ES-I3 (cell line): Measurements from ENCODE around the gene ANTXRL.
"Not testable (repeated sequence)": the region's sequence is repeated elsewhere in the genome, so short reads cannot be mapped to it uniquely, and the experiment has no call there.

Experiments used
- H3K36me3 ChIP-seq: 2 replicates; pipeline ENCODE4 v1.6.1; 2013; ENCODE audit warnings: mild to moderate bottlenecking, low read length, control low read depth, moderate library complexity; ENCODE audit not compliant: insufficient read depth
- H3K4me1 ChIP-seq: 2 replicates; pipeline ENCODE4 v1.6.1; 2013; ENCODE audit warnings: mild to moderate bottlenecking, control low read depth, low read length; ENCODE audit not compliant: insufficient read depth
- H3K9ac ChIP-seq: 2 replicates; pipeline ENCODE4 v1.6.1; 2013; ENCODE audit warnings: low read depth, mild to moderate bottlenecking, low read length, moderate library complexity
- H3K9me3 ChIP-seq: 2 replicates; pipeline ENCODE4 v1.6.1; 2013; ENCODE audit warnings: mild to moderate bottlenecking, low read length, moderate library complexity; ENCODE audit not compliant: control insufficient read depth, insufficient read depth

Gene ANTXRL

GRCh38 chr10:46328853-46329689 lies 42.3 kb downstream of the ANTXRL start:
- Histone ChIP-seq H3K36me3 (no peaks in the 10 kb centered on the region), H3K9ac (no peak overlapping the region), H3K4me1 (peaks cover 7% of the 10 kb centered on the region; the same call in 1 of the 2 replicates), H3K9me3 (no peaks in the 10 kb centered on the region)

GRCh38 chr10:46329690-46330016 lies 42.9 kb downstream of the ANTXRL start:
- no peak overlapping the region for H3K9ac ChIP-seq
- H3K36me3 ChIP-seq = no peaks in the 10 kb centered on the region
- peaks cover 7% of the 10 kb centered on the region; the same call in 1 of the 2 replicates for H3K4me1 ChIP-seq
- H3K9me3 ChIP-seq = no peaks in the 10 kb centered on the region

DNA sequence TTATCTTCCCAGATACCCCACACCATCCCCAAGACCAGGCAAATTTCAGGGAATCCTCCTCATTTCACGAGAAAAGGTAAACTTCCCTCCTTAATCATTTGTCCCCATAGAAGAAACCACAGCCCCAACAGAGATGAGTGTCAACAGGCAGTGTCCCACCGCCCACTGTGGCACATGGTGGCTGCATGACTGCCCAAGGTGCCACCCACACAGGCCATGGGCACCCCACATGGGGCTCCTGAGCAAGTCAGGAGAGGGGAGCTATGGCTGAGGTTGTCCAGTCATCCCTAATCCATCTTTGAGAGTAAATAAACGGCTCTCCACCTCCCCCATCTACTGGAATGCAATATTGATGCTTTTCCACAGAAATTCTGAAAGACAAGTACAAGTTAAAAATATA lies 44.1 kb downstream of the ANTXRL start:
- H3K9me3 ChIP-seq = no peaks in the 10 kb centered on the region
- H3K36me3 ChIP-seq = no peaks in the 10 kb centered on the region
- H3K9ac ChIP-seq = no peak overlapping the region
- peaks cover 7% of the 10 kb centered on the region; the same call in 1 of the 2 replicates for H3K4me1 ChIP-seq

DNA sequence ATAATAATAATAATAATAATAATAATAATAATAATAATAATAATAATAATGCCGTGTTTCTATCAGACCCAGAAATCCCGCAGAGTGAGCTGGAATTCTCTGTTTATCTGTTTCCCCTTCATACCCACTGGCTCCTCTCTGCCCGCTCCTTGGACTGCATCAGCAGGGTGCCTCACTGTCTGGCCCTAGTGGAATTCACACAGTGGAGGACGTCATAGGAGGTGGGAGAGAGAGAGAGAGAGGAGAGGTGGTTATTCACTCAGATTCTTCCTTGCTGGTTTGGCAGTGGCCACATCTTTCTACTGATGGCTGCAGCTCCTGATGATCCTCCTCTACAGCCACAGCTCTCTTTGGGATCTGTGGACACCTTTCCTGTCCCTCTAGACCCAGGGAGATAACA lies 78.7 kb downstream of the ANTXRL start:
- H3K36me3 ChIP-seq, H3K9me3 ChIP-seq, H3K4me1 ChIP-seq, H3K9ac ChIP-seq: not testable (repeated sequence)

DNA sequence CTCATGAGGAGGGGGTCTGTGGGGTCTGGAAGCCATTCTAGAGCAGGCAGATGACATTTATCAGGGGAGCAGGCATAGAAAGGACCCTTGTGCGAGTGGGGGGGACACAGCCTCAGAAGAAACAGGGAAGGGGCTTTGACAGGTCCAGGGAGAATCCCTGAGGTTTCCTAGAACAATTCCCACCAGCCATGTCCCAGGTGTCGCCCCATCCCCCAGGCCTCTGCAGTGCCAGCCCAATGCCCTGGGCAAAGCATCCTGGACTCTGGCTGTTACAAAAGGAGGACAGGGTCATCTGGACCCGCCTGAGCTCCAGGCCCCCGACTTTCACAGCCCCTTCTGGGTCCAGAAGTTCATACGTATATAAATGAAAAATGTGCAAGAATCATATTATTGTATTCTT lies 80.4 kb downstream of the ANTXRL start:
- H3K36me3 ChIP-seq, H3K9ac ChIP-seq, H3K9me3 ChIP-seq, H3K4me1 ChIP-seq: not testable (repeated sequence)

GRCh38 chr10:46367666-46368240 lies 81.0 kb downstream of the ANTXRL start:
- H3K4me1 ChIP-seq, H3K9me3 ChIP-seq, H3K36me3 ChIP-seq, H3K9ac ChIP-seq: not testable (repeated sequence)

DNA sequence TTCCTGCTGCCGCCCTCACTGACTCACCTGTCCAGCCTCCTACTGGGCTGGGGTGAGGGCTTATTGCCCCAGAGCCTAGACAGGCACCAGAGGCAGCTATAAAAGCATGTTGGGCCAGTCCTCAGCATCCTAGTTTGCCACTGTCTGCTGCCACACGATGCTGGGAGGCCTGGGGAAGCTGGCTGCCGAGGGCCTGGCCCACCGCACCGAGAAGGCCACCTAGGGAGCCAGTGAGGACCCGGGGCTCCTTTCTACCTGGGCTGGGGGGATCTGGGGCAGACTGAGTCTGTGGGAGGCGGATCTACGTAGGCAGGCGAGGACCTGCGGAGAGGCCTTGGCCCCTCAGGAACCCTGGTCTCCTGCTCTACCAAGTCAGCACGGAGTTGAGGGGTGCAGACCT lies 82.2 kb downstream of the ANTXRL start:
- H3K4me1 ChIP-seq, H3K9me3 ChIP-seq, H3K9ac ChIP-seq, H3K36me3 ChIP-seq: not testable (repeated sequence)

- not testable (repeated sequence) for H3K36me3 ChIP-seq, H3K9ac ChIP-seq
Measured at GRCh38 chr10:46374410-46374809, 87.6 kb downstream of the ANTXRL start.

DNA sequence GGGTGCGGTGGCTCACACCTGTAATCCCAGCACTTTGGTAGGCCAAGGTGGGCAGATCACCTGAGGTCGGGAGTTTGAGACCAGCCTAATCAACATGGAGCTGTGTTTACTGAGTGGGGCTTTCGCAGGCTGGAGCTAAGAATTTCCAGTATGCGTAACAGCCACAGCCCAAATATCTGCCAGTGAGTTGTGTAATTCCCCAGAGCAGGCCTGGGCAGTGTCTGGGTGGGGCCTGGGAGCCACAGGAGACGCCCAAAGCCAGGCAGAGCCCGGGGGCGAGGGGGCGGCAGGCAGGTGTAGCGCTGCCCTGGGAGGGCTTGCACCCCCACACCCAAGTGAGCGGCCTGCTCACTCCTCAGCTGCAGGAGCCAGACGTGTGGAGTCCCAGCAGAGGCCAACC lies 88.6 kb downstream of the ANTXRL start, which contains the start of gene ANXA8L1:
ANXA8L1 (plus strand) TSS at position 371 of the 400 bp plus-strand sequence. CDS start 76 bp downstream, outside the sequence.
- H3K9me3 ChIP-seq, H3K4me1 ChIP-seq, H3K36me3 ChIP-seq, H3K9ac ChIP-seq: not testable (repeated sequence)

More at GRCh38 chr10:46374410-46374809, 87.6 kb downstream of the ANTXRL start:
- H3K9me3 ChIP-seq, H3K4me1 ChIP-seq: not testable (repeated sequence)

DNA sequence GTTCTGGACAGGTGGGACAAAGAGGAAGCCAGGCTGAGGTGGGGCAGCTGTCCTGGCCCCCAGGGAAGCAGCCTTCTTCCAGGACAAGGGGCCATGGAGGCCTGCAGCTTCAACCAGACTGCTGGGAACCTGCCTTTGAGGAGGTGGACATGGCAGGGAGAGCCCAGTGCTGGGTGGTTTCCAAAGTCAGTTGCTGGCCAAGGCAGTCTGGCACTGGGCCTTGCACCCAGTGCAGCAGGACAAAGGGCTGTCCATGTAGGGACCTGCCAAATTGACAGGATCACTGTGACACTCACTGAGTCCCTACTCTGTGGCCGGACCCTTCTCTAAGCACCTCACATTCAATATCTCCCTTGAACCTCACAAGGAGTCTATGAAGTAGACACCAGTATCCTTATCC lies 90.2 kb downstream of the ANTXRL start:
- not testable (repeated sequence) for H3K9ac ChIP-seq, H3K36me3 ChIP-seq, H3K9me3 ChIP-seq, H3K4me1 ChIP-seq

GRCh38 chr10:46377651-46378050 lies 90.9 kb downstream of the ANTXRL start:
- not testable (repeated sequence) for H3K36me3 ChIP-seq, H3K9ac ChIP-seq, H3K4me1 ChIP-seq, H3K9me3 ChIP-seq

DNA sequence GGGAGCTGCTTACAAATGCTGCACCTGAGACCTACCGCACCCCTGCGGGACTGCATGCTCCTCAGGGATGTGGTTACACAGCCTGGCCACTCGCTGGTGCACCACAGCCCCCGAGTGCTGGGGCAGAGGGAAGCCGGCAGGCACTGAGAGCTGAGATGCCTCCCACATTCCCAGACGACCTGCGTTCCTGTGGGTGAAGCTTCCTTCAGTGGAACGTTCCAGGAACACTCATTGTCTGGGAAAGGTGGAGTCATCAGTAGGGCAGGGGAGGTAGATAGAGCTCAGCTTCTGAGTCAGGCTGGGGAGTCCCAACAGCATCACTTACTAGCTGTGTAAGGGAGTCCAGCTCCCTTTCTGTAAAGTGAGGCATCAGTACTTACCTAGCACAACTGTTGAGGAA lies 91.3 kb downstream of the ANTXRL start:
- H3K36me3 ChIP-seq, H3K9ac ChIP-seq, H3K4me1 ChIP-seq, H3K9me3 ChIP-seq: not testable (repeated sequence)

- not testable (repeated sequence) for H3K9me3 ChIP-seq, H3K36me3 ChIP-seq, H3K4me1 ChIP-seq, H3K9ac ChIP-seq
Measured at GRCh38 chr10:46379233-46379848, 92.5 kb downstream of the ANTXRL start.
